ENCODE measurements around the gene ITCH. TPM values are rescaled to one million over a fixed set of nuclear protein-coding genes. Genes with fewer than 3 reads are reported as not detected.

Gene ITCH
- total RNA-seq, 5 donors from 2014 or later (not counting 1 experiment from before 2014, with no cell fraction given) = 50.5 to 63.6 (median 53.3) TPM

GRCh38 chr20:34559311-34560140, 196.5 kb downstream of the ITCH start:
- H3K27ac Mint-ChIP-seq = peak overlapping the region; percentile 65 to 85
- H3K9me3 Mint-ChIP-seq = no peaks in the 10 kb centered on the region
- peaks cover 12 to 16% (median 15%) of the 10 kb centered on the region in 3 donors for H3K4me1 Mint-ChIP-seq
- 90% methylated on average over 34 of the region's 43 CpGs for WGBS (ENCODE audit: insufficient coverage)
- H3K27me3 ChIP-seq (replicated peaks in 1 of 2; ENCODE audit: control insufficient read depth in 2 of 2, extremely low read depth in 1 of 2, insufficient read depth in 2 of 2, low read length in 1 of 2) = no peaks in the 10 kb centered on the region
- no peaks in the 10 kb centered on the region for H3K9me3 ChIP-seq
- peaks cover 2 to 9% of the 10 kb centered on the region in 2 experiments for H3K4me1 ChIP-seq (ENCODE audit: control insufficient read depth in 1 of 2, extremely low read depth in 1 of 2, insufficient read depth in 2 of 2, low read length in 2 of 2)
- H3K36me3 ChIP-seq (ENCODE audit: control insufficient read depth in 2 of 2, extremely low read depth in 1 of 2, insufficient read depth in 1 of 2, low read length in 1 of 2) = no peaks in the 10 kb centered on the region
- DNase-seq (peak in 7 of 35 experiments; percentile 4 to 44 (median 12)), ATAC-seq (replicated peaks in 1 of 4) (no peak)
- no peak overlapping the region for H3K27ac ChIP-seq (ENCODE audit: low read length)
- H3K27me3 Mint-ChIP-seq = no peaks in the 10 kb centered on the region
- CTCF ChIA-PET = no interaction called here
- H3K4me3 Mint-ChIP-seq = peak overlapping the region; percentile 67 to 77 (median 74)
- POLR2A ChIA-PET = no interaction called here
- no peak overlapping the region for H3K4me3 ChIP-seq (ENCODE audit: control insufficient read depth in 1 of 2, extremely low read depth in 1 of 2, low read length in 1 of 2)
- no peaks in the 10 kb centered on the region for H3K36me3 Mint-ChIP-seq

- peak in 1 of 35 experiments; percentile 7 for DNase-seq
- peaks cover 2 to 9% of the 10 kb centered on the region in 2 experiments for H3K4me1 ChIP-seq (ENCODE audit: control insufficient read depth in 1 of 2, extremely low read depth in 1 of 2, insufficient read depth in 2 of 2, low read length in 2 of 2)
- peak overlapping the region; percentile 46 to 73 for H3K27ac Mint-ChIP-seq
- no peaks in the 10 kb centered on the region for H3K9me3 Mint-ChIP-seq
- H3K36me3 Mint-ChIP-seq = no peaks in the 10 kb centered on the region
- H3K4me1 Mint-ChIP-seq = peaks cover 12 to 16% (median 15%) of the 10 kb centered on the region in 3 donors
- ATAC-seq (replicated peaks in 1 of 4) = no peak
- H3K9me3 ChIP-seq = no peaks in the 10 kb centered on the region
- H3K27ac ChIP-seq (ENCODE audit: low read length) = no peak overlapping the region
- POLR2A ChIA-PET = no interaction called here
- no peaks in the 10 kb centered on the region for H3K27me3 Mint-ChIP-seq
- WGBS (ENCODE audit: insufficient coverage) = 95% methylated on average over 3 of the region's 12 CpGs
- H3K4me3 Mint-ChIP-seq = peak overlapping the region; percentile 59 to 68 (median 67)
- no peak overlapping the region for H3K4me3 ChIP-seq (ENCODE audit: control insufficient read depth in 1 of 2, extremely low read depth in 1 of 2, low read length in 1 of 2)
- CTCF ChIA-PET = no interaction called here
- no peaks in the 10 kb centered on the region for H3K27me3 ChIP-seq (replicated peaks in 1 of 2; ENCODE audit: control insufficient read depth in 2 of 2, extremely low read depth in 1 of 2, insufficient read depth in 2 of 2, low read length in 1 of 2)
- no peaks in the 10 kb centered on the region for H3K36me3 ChIP-seq (ENCODE audit: control insufficient read depth in 2 of 2, extremely low read depth in 1 of 2, insufficient read depth in 1 of 2, low read length in 1 of 2)
Observed at GRCh38 chr20:34560141-34560523, 197.1 kb downstream of the ITCH start.

- Histone ChIP-seq H3K36me3 (ENCODE audit: control insufficient read depth in 2 of 2, extremely low read depth in 1 of 2, insufficient read depth in 1 of 2, low read length in 1 of 2) (no peaks in the 10 kb centered on the region), H3K4me1 (ENCODE audit: control insufficient read depth in 1 of 2, extremely low read depth in 1 of 2, insufficient read depth in 2 of 2, low read length in 2 of 2) (peaks cover 2 to 9% of the 10 kb centered on the region in 2 experiments), H3K27ac (ENCODE audit: low read length) (peak overlapping the region; percentile 12), H3K27me3 (replicated peaks in 1 of 2; ENCODE audit: control insufficient read depth in 2 of 2, extremely low read depth in 1 of 2, insufficient read depth in 2 of 2, low read length in 1 of 2) (no peaks in the 10 kb centered on the region), H3K9me3 (no peaks in the 10 kb centered on the region), H3K4me3 (ENCODE audit: control insufficient read depth in 1 of 2, extremely low read depth in 1 of 2, low read length in 1 of 2) (no peak overlapping the region)
- DNase-seq = peak in 1 of 35 experiments; percentile 27
- Mint-ChIP-seq H3K27ac (peak overlapping the region in 1 of 2 donors; percentile 73), H3K4me1 (peaks cover 12 to 16% (median 15%) of the 10 kb centered on the region in 3 donors), H3K4me3 (peak overlapping the region in 1 of 3 donors; percentile 67), H3K9me3 (no peaks in the 10 kb centered on the region), H3K36me3 (no peaks in the 10 kb centered on the region), H3K27me3 (no peaks in the 10 kb centered on the region)
- ChIA-PET CTCF (no interaction called here), POLR2A (no interaction called here)
- ATAC-seq (replicated peaks in 1 of 4) = no peak
- 91% methylated on average over 7 of the region's 7 CpGs for WGBS (ENCODE audit: insufficient coverage)
Observed at GRCh38 chr20:34560614-34561013, 197.5 kb downstream of the ITCH start.

Other genes starting within 250 kb of the ITCH start
- gene ASIP, start 121.8 kb upstream of the ITCH start, total RNA-seq = not detected
- gene AHCY, start 59.9 kb upstream of the ITCH start, total RNA-seq = 10 to 100 TPM; 15.3 to 28.3 (median 23.9) TPM
- gene DYNLRB1, start 153.1 kb downstream of the ITCH start, total RNA-seq = 10 to 100 TPM; 49.6 to 83.6 (median 73.8) TPM
- gene MAP1LC3A, start 195.4 kb downstream of the ITCH start, total RNA-seq = 10 to 100 TPM in 2 of 5 donors, 1 to 10 TPM in 3; 2.3 to 15.5 (median 2.6) TPM